Fibroblast of lung (primary cell): ENCODE data around the gene ACAA1.

Experiments
- CTCF ChIP-seq, 2 donors: IDR thresholded peaks in 1 of 2; conservative IDR thresholded peaks in 1 of 2; 1 replicate in 1 of 2; 2 replicates in 1 of 2; pipeline ENCODE4 v1.5.1; 2011 to 2012; ENCODE audit warnings: low read length in 2 of 2, control low read depth in 1 of 2, inconsistent platforms in 1 of 2, low read depth in 1 of 2, mild to moderate bottlenecking in 1 of 2
- EZH2 ChIP-seq: IDR thresholded peaks from 2 replicates; pipeline ENCODE4 v1.5.1; 2012; ENCODE audit warnings: low read length, control low read depth, mild to moderate bottlenecking; ENCODE audit errors: missing control alignments

- TF ChIP-seq CTCF (conservative IDR thresholded peaks at IDR 0.05 in 1 of 2, IDR thresholded peaks at IDR 0.05 in 1 of 2; ENCODE audit: low read depth in 1 of 2, low read length in 2 of 2) (peak in 1 of 2 donors; percentile 12), EZH2 (no peak)
Measured at GRCh38 chr3:38150780-38151528, 14.0 kb upstream of the ACAA1 start.
